C4-2B (cell line): ENCODE data around the gene LRP5.

Source experiments
- ZFX ChIP-seq: fragments of 450-650 bp; IDR thresholded peaks from 2 replicates; pipeline ENCODE4 v1.6.1; 2017
- TF ChIP-seq, protein P1 (sequence below): fragments of 450-650 bp; conservative IDR thresholded peaks from 2 replicates; pipeline ENCODE4 v1.5.1; 2017; ENCODE audit warnings: mild to moderate bottlenecking

DNA sequence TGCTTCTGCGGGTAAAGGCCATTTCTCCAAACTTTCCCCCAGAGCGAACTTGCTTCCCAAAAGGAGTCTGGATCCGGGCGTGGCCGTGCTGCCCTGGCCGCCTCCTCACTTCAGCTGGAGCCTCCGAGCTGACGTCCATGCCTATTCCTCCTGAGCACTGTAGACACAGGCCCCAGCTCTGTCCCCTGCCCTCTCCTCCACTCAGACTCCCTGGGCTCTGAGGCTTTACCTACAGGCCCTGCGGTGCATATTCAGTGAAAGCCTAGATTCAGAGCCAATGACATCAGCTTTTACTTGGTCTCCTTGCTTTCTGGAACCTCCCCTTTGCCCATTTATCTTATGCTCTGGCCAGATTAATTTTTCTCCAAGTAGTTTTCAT is 9.7 kb downstream of the LRP5 start:
- TF ChIP-seq, protein P1, sequence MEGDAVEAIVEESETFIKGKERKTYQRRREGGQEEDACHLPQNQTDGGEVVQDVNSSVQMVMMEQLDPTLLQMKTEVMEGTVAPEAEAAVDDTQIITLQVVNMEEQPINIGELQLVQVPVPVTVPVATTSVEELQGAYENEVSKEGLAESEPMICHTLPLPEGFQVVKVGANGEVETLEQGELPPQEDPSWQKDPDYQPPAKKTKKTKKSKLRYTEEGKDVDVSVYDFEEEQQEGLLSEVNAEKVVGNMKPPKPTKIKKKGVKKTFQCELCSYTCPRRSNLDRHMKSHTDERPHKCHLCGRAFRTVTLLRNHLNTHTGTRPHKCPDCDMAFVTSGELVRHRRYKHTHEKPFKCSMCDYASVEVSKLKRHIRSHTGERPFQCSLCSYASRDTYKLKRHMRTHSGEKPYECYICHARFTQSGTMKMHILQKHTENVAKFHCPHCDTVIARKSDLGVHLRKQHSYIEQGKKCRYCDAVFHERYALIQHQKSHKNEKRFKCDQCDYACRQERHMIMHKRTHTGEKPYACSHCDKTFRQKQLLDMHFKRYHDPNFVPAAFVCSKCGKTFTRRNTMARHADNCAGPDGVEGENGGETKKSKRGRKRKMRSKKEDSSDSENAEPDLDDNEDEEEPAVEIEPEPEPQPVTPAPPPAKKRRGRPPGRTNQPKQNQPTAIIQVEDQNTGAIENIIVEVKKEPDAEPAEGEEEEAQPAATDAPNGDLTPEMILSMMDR, result no peak
- no peak for TF ChIP-seq ZFX
